Forelimb muscle (tissue), 1 donor: ENCODE data around the gene PAPSS2. TPM values are rescaled to one million over a fixed set of nuclear protein-coding genes. Genes with fewer than 3 reads are reported as not detected.
A peak's percentile ranks its signal among the peaks of the same experiment; 100 is the strongest.
"Not testable (repeated sequence)": the region's sequence is repeated elsewhere in the genome, so short reads cannot be mapped to it uniquely, and the experiment has no call there.

Experiments used
- DNase-seq: peaks from one replicate; pipeline ENCODE4 v3.0.0-alpha.2; 2013; ENCODE audit warnings: low read depth
- polyA plus RNA-seq: library from polyadenylated mRNA; unstranded; fragments of 120-200 nt; gene quantifications from one replicate; pipeline ENCODE4 v1.2.1, GENCODE V29; 2013; ENCODE audit not compliant: insufficient read length

The PAPSS2 gene
- polyA plus RNA-seq, 1 donor = 7.8 TPM

- no peak for DNase-seq
Measured at GRCh38 chr10:87705339-87705738, 45.7 kb downstream of the PAPSS2 start.

DNA sequence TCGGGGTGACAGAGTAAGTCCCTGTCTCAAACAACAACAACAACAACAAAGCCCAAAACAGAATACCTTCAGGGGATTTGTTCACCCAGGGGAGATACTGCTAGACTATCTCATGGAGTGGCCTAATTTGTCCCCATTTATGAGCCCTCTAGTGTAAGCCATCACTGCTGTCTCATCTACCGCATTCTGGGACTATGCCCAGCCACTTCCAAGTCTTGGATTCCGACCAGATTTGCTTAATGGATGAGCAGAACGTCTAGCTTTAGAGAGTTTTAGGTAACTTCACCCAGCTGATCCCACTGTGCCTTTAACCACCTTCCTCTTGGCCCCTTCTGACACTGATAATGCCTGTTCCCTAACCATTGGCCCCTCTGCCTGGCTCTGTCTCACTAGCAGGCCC is 47.1 kb downstream of the PAPSS2 start:
- DNase-seq = no peak

DNA sequence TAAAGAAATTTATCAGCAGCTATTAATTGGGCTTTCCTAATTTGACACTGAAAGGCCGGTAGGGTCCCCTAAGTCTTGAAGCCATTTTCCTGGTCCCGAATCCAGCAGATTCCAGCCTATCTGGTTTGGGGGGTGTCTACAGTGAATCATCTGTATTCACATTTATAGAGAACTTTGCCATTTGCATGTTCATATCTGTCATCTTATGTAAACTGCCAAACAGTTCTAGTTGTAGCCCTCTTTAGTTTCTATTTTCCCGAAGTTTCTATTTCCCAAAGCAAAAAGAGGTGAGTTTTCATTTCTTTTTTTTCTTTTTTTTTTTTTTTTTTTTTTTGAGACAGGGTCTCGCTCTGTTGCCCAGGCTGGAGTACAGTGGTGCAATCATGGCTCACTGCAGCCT is 47.6 kb downstream of the PAPSS2 start:
- DNase-seq = no peak

DNA sequence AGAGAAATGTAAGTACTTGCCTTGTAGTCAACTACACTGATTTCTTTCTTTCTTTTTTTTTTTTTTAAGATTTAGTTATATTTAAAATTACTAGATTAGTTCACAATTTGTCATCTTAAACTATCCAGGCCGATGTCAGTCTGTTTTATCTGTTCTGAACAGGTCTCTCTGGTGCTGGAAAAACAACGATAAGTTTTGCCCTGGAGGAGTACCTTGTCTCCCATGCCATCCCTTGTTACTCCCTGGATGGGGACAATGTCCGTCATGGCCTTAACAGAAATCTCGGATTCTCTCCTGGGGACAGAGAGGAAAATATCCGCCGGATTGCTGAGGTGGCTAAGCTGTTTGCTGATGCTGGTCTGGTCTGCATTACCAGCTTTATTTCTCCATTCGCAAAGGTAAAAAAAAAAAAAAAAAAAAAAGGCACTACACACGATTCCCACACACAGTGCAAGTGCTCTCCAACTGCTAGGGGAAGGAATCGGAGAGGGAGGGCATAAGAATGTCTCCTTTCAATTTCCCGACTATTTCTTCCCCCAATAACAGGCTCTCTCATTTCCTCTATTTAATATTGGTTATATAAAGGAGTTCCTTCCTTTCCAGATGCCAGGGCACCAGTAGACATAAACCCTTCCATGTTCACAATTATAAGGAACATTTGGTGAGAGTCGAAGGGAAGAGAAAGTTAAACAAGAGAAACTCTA is 53.4 kb downstream of the PAPSS2 start:
- no peak for DNase-seq

- DNase-seq = no peak
Measured at GRCh38 chr10:87713707-87714106, 54.0 kb downstream of the PAPSS2 start.

DNA sequence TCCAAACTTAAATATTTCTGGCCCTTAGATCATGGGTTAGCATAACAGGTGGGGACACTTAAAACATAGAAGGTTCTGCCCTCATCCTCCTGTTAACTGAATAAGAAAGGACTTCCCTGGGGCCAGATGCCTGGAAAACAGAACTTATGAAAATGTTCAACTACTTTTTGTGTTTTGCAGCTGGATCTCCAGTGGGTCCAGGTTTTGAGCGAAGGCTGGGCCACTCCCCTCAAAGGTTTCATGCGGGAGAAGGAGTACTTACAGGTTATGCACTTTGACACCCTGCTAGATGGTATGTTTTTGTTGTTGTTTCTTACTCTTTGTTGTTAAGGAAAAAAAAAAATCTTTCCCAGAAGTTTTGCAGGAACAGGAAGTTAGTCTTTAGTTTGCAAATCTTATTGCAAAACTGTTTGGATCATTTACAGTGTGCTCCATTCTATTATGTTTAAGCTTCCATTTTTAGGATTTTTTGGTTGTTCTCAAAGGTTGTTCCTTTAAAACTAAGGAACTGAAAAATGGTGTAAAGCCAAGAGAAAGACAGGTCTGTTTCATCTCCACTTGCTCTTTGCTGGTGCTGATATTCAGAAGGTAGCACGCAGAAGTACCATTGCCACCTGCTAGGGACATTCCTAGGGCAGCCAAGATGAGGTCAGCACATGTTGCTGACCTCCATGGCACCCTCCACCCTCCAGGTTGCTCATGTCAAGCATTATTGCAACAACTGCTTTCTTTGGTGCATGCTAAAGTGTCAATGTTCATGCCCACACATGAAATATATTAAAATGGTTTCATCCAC is 56.1 kb downstream of the PAPSS2 start:
- DNase-seq = no peak

GRCh38 chr10:87716348-87716670 is 56.6 kb downstream of the PAPSS2 start:
- no peak for DNase-seq

DNA sequence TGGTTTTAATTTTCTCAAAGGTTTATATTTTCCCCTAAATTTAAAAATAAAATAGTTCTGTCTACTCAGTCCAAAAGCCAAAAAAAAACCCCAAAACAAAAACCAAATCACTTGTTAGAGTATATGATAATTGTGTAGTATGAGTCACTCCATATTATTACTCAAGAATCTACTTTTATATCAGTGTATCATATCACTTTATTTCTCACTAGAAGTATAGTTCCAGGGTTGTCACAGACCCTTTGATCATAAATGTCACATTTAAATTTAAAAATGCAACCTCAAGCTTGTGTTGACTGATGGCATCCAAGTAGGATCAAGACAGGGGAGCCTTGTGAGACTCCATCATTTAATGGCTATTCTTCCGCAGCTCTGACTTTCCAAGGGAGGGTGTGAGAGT is 61.0 kb downstream of the PAPSS2 start:
- no peak for DNase-seq

GRCh38 chr10:87721781-87722180 is 62.1 kb downstream of the PAPSS2 start:
- DNase-seq = no peak

- no peak for DNase-seq
Measured at GRCh38 chr10:87722716-87723115, 63.0 kb downstream of the PAPSS2 start.

- DNase-seq = no peak
Measured at GRCh38 chr10:87723500-87723899, 63.8 kb downstream of the PAPSS2 start.

DNA sequence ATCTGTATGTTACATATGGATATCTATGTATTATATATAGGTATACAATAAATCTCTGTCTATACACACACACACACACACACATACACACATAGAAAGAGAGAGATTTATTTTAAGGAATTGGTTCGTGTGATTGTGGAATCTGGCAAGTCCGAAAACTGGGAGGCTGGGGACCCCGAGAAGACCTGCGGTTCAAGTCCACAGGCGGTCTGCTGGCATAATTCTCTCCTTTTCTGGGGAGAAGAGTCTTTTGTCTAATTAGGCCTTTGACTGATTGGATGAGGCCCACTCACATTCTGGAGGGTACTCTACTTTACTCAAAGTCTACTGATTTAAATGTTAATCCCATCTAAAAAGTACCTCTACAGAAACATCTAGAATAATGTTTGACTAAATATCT is 65.1 kb downstream of the PAPSS2 start:
- DNase-seq = no peak

- no peak for DNase-seq
Measured at GRCh38 chr10:87729940-87730339, 70.3 kb downstream of the PAPSS2 start.

DNA sequence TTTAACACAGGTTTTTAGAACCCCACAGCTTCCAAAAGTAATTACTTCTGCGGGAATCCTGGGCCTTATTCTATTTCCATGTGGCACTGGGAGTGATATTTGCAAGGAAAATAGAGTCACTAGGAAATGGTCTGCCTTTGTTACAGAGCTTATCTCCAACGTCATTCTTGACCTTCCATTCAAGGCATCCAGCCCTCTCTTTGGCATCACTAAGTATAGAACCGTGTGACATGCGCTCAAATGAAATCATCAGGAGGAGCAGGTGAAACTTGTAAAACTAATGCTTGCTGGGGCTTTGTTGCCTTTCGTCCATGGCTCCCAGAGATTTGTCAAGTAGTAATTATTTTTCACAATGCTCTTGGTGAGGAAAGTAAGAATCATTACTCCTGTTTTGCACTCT is 73.4 kb downstream of the PAPSS2 start:
- no peak for DNase-seq

GRCh38 chr10:87734987-87735827 is 75.5 kb downstream of the PAPSS2 start:
- peak; percentile 22 for DNase-seq

DNA sequence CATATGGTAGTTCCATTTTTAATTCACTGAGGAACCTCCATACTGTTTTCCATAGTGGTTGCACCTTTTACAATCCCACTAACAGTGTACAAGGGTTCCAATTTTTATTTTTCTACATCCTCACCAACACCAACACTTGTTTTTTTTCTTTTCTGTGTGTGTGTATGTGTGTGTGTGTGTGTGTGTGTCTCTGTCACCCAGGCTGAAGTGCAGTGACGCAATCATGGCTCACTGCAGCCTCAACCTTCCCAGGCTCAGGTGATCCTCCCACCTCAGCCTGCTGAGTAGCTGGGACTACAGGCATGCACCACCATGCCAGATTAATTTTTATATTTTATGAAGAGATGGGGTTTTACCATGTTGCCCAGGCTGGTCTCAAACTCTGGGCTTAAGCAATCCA is 78.6 kb downstream of the PAPSS2 start:
- not testable (repeated sequence) for DNase-seq

GRCh38 chr10:87739703-87740102 is 80.0 kb downstream of the PAPSS2 start:
- DNase-seq = no peak

DNA sequence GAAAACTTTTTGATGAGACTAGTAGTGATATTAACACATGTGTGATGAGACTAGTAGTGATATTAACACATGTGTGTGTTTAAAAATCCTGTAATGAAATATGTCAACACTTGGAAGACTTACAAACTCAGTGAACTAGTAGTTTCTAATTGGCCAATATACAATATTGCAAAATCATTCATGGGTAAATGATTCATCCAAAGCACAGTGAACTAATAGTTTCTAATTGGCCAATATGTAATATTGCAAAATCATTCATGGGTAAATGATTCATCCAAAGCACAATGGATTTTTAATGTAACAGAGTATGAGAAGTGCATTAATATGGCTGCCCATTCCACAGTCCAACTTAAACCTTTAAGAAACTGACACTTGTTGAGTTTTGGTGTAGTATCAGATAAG is 80.6 kb downstream of the PAPSS2 start:
- DNase-seq = no peak

- DNase-seq = not testable (repeated sequence)
Measured at GRCh38 chr10:87742992-87743610, 83.4 kb downstream of the PAPSS2 start.

- DNase-seq = no peak
Measured at GRCh38 chr10:87744606-87745005, 84.9 kb downstream of the PAPSS2 start.

DNA sequence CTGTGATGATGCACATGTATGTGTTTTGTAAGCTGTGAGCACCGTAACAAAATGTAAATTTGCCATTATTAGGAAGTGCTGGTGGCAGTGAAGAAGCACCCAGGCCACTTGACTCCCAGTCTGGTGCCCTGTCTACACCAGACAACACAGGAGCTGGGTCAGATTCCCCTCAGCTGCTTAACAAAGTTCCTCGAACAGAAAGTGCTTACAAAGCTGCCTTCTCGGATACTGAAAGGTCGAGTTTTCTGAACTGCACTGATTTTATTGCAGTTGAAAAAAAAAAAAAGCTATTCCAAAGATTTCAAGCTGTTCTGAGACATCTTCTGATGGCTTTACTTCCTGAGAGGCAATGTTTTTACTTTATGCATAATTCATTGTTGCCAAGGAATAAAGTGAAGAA is 87.2 kb downstream of the PAPSS2 start:
- no peak for DNase-seq

- not testable (repeated sequence) for DNase-seq
Measured at GRCh38 chr10:87748244-87748643, 88.6 kb downstream of the PAPSS2 start.
